GM12878 (cell line): ENCODE measurements around the gene CTDP1. TPM values are rescaled to one million over a fixed set of nuclear protein-coding genes. Genes with fewer than 3 reads are reported as not detected.

Experiments
- ATAC-seq: fragments of 200-7000 bp; cut with Tn5 transposase; 3 replicates; pipeline ENCODE4 v1.9.1; 2020; ENCODE audit warnings: mild to moderate bottlenecking, moderate library complexity
- BruUV-seq: library from RNA; stranded (reverse); fragments of 400-500 nt; replicated peaks from 2 replicates; lab custom pipeline; 2021; lab: Mats Ljungman, UMichigan
- CTCF ChIA-PET: fragments of 300-600 bp; sonication (Branson Sonifier 250); formaldehyde crosslinking; extraction: SDS; loops from one replicate; lab custom pipeline; 2021; ENCODE audit warnings: inconsistent platforms; lab: Yijun Ruan, JAX
- POLR2A ChIA-PET: fragments of 350-600 bp; formaldehyde crosslinking; extraction: SDS; loops from one replicate; lab custom pipeline; 2021; ENCODE audit warnings: inconsistent platforms; lab: Charles Lee
- RAD21 ChIA-PET: fragments of 300-600 bp; sonication (Branson Sonifier 250); formaldehyde crosslinking; loops from one replicate; lab custom pipeline; 2023; ENCODE audit warnings: antibody characterized with exemption; ENCODE audit not compliant: unreplicated experiment; lab: Charles Lee
- SMC1A ChIA-PET: fragments of 300-600 bp; sonication (Branson Sonifier 250); formaldehyde crosslinking; loops from one replicate; lab custom pipeline; 2023; ENCODE audit not compliant: unreplicated experiment, uncharacterized antibody; lab: Charles Lee
- DNase-seq: peaks from one replicate; pipeline ENCODE4 v3.0.0-alpha.2; 2011; ENCODE audit warnings: low read depth, low spot score
- FAIRE-seq: peaks from 3 replicates; lab custom pipeline; 2011; peaks lifted over from hg19 to GRCh38; lab: Jason Lieb, UNC
- H2AFZ ChIP-seq: 2 replicates; pipeline ENCODE4 v1.6.0; 2011; ENCODE audit warnings: low read depth, low read length, control low read depth; ENCODE audit not compliant: control insufficient read depth
- H3K27ac ChIP-seq: 2 replicates; pipeline ENCODE4 v1.5.1; 2011; ENCODE audit warnings: control low read depth; ENCODE audit not compliant: control insufficient read depth, insufficient read depth
- H3K27me3 ChIP-seq, 2 experiments: replicated peaks in 1 of 2; 2 replicates each; pipeline versions ENCODE4 v1.6.0 to v1.6.1; 2011; ENCODE audit warnings: low read length in 1 of 2; ENCODE audit not compliant: control insufficient read depth in 2 of 2, insufficient read depth in 2 of 2
- H3K36me3 ChIP-seq, 2 experiments: 2 replicates each; pipeline ENCODE4 v1.5.1; 2011; ENCODE audit warnings: low read length in 1 of 2; ENCODE audit not compliant: control insufficient read depth in 2 of 2, insufficient read depth in 2 of 2
- H3K4me1 ChIP-seq: 2 replicates; pipeline ENCODE4 v1.6.1; 2011; ENCODE audit warnings: mild to moderate bottlenecking, low read length, moderate library complexity, mixed read lengths; ENCODE audit not compliant: control insufficient read depth, insufficient read depth
- H3K4me2 ChIP-seq: 2 replicates; pipeline ENCODE4 v1.6.0; 2011; ENCODE audit warnings: control low read depth; ENCODE audit not compliant: control insufficient read depth, insufficient read depth
- H3K4me3 ChIP-seq: fragments of 200-600 bp; sonication (generic); 2 replicates; pipeline ENCODE4 v1.5.1; 2016
- H3K79me2 ChIP-seq: 2 replicates; pipeline ENCODE4 v1.6.0; 2011; ENCODE audit warnings: low read length; ENCODE audit not compliant: control insufficient read depth, insufficient read depth
- H3K9ac ChIP-seq: 2 replicates; pipeline ENCODE4 v1.8.0; 2011; ENCODE audit warnings: low read length, control low read depth, mixed read lengths; ENCODE audit not compliant: control insufficient read depth, insufficient read depth
- H3K9me3 ChIP-seq: replicated peaks from 3 replicates; pipeline ENCODE4 v1.5.1; 2011; ENCODE audit warnings: mild to moderate bottlenecking, low read length; ENCODE audit not compliant: control insufficient read depth, insufficient read depth
- H4K20me1 ChIP-seq: 2 replicates; pipeline ENCODE4 v1.6.0; 2011; ENCODE audit not compliant: control insufficient read depth, insufficient read depth
- BCL3 ChIP-seq: IDR thresholded peaks from 2 replicates; pipeline ENCODE4 v1.6.1; 2011; ENCODE audit warnings: borderline replicate concordance, low read depth, mild to moderate bottlenecking, moderate library complexity, low read length; ENCODE audit not compliant: insufficient read depth, poor library complexity, severe bottlenecking
- BCLAF1 ChIP-seq: fragments of 450-650 bp; IDR thresholded peaks from 2 replicates; pipeline ENCODE4 v1.6.1; 2017; ENCODE audit warnings: antibody characterized with exemption, mild to moderate bottlenecking, moderate library complexity
- E4F1 ChIP-seq: fragments of 450-650 bp; IDR thresholded peaks from 2 replicates; pipeline ENCODE4 v1.6.1; 2018; ENCODE audit warnings: borderline replicate concordance, mild to moderate bottlenecking; ENCODE audit not compliant: partially characterized antibody
- MAX ChIP-seq: IDR thresholded peaks from 2 replicates; pipeline ENCODE4 v1.6.1; 2012; ENCODE audit warnings: low read depth, low read length, improper control_type of control experiment
- NBN ChIP-seq: fragments of 450-650 bp; IDR thresholded peaks from 2 replicates; pipeline ENCODE4 v1.6.1; 2016
- NR2C2 ChIP-seq: IDR thresholded peaks from 2 replicates; pipeline ENCODE4 v1.6.1; 2011; ENCODE audit warnings: borderline replicate concordance, low read depth; ENCODE audit not compliant: control insufficient read depth, insufficient read length
- WGBS: methylation state at CpG from one replicate; pipeline ENCODE4 v1.1.6; 2016; ENCODE audit warnings: low lambda C conversion rate; ENCODE audit not compliant: insufficient replicate concordance, insufficient coverage; ENCODE audit errors: missing lambda C conversion rate; 5-methylcytosine and 5-hydroxymethylcytosine counted together
- in situ Hi-C: fragments of 300-500 bp; cut with MboI; formaldehyde crosslinking; loops from 9 replicates; pipeline ENCODE4 v1.14.3; 2018; ENCODE audit warnings: mixed read lengths
- intact Hi-C: fragments of 100-400 bp; cut with micrococcal nuclease; formaldehyde crosslinking; loops from one replicate; pipeline ENCODE4 v1.14.2; 2022; ENCODE audit not compliant: unreplicated experiment
- polyA plus RNA-seq, 11 experiments: library from polyadenylated mRNA; depleted of rRNA in 4 of 11; unstranded in 6 of 11; stranded (reverse) in 5 of 11; fragments of >200 nt; fragmentation: Nextera tagmentation in 4 of 11; fragmentation: Illumina TruSeq in 1 of 11; extraction: Ambion mirVana in 4 of 11; extraction: Trizol in 1 of 11; gene quantifications; 1 replicate in 1 of 11; 2 replicates in 10 of 11; pipeline versions ENCODE4 v1.2.1 to v1.2.3, GENCODE V29; 2011 to 2016; ENCODE audit warnings: inconsistent platforms in 2 of 11, missing spikeins in 2 of 11, low read depth in 1 of 11
- total RNA-seq, 4 experiments: library from RNA; depleted of rRNA in 3 of 4; stranded (reverse); fragments of >200 nt in 3 of 4; fragmentation: Illumina TruSeq in 1 of 4; extraction: Trizol in 1 of 4; gene quantifications; 2 replicates each; pipeline versions ENCODE4 v1.2.1 to v1.2.3, GENCODE V29; 2013 to 2021

Gene CTDP1
- total and polyA plus RNA-seq, 10 of the 15 experiments (the other 5 are each of a cell fraction or from before 2014, with no cell fraction given), result 0.32 to 31.3 (median 8.8) TPM

GRCh38 chr18:79733135-79733701 lies 53.6 kb downstream of the CTDP1 start:
- intact Hi-C loops (no loop called here), in situ Hi-C loops (no loop called here)
- Histone ChIP-seq H3K36me3 (peaks cover 32 to 33% of the 10 kb centered on the region in 2 experiments; a peak in 3 of 4 replicates), H3K4me3 (no peak overlapping the region), H3K4me1 (no peaks in the 10 kb centered on the region), H3K9me3 (peaks cover 25% of the 10 kb centered on the region), H3K9ac (no peak overlapping the region), H3K4me2 (no peak overlapping the region), H3K27ac (no peak overlapping the region), H3K79me2 (no peaks in the 10 kb centered on the region), H2AFZ (no peak overlapping the region), H3K27me3 (no peaks in the 10 kb centered on the region), H4K20me1 (no peaks in the 10 kb centered on the region)
- TF ChIP-seq NR2C2, result no peak
- no peak for TF ChIP-seq MAX
- TF ChIP-seq BCL3, result peak; percentile 27
- TF ChIP-seq NBN, result no peak
- no peak for TF ChIP-seq E4F1
- TF ChIP-seq BCLAF1, result no peak
- DNase-seq (no peak), FAIRE-seq (no peak), ATAC-seq (no peak)
- WGBS, result 98% methylated on average over 36 of the region's 38 CpGs
- ChIA-PET POLR2A (no interaction called here), SMC1A (no interaction called here), RAD21 (no interaction called here), CTCF (no interaction called here)
- BruUV-seq, result no TSS peak
